Caco-2 (cell line): ENCODE data around the gene PARD3B. TPM values are rescaled to one million over a fixed set of nuclear protein-coding genes. Genes with fewer than 3 reads are reported as not detected.

Experiments
- BruUV-seq: library from RNA; stranded (reverse); fragments of 400-500 nt; replicated peaks from 2 replicates; lab custom pipeline; 2021; lab: Mats Ljungman, UMichigan
- CTCF ChIA-PET: fragments of 300-600 bp; sonication (Branson Sonifier 250); formaldehyde crosslinking; loops from one replicate; lab custom pipeline; 2022; ENCODE audit warnings: antibody characterized with exemption; lab: Charles Lee
- POLR2A ChIA-PET: fragments of 300-600 bp; sonication (Branson Sonifier 250); formaldehyde crosslinking; loops from one replicate; lab custom pipeline; 2022; ENCODE audit warnings: antibody characterized with exemption; lab: Charles Lee
- DNase-seq, 2 experiments: peaks; one replicate each; pipeline versions ENCODE4 v3.0.0 to v3.0.0-alpha.2; 2020 to 2022
- H3K27me3 ChIP-seq: replicated peaks from 2 replicates; pipeline ENCODE4 v1.6.0; 2011; ENCODE audit warnings: low read length; ENCODE audit not compliant: control insufficient read depth, insufficient read depth
- H3K36me3 ChIP-seq: 2 replicates; pipeline ENCODE4 v1.5.1; 2011; ENCODE audit warnings: low read length; ENCODE audit not compliant: control insufficient read depth, insufficient read depth
- H3K4me1 ChIP-seq: fragments of 250-450 bp; sonication (Bioruptor Pico); 2 replicates; pipeline ENCODE4 v1.5.1; 2020; ENCODE audit warnings: mild to moderate bottlenecking
- H3K4me3 ChIP-seq: 2 replicates; pipeline ENCODE4 v1.5.1; 2011; ENCODE audit warnings: low read depth, mild to moderate bottlenecking, control low read depth, low read length
- H3K9me3 ChIP-seq: fragments of 250-450 bp; sonication (Bioruptor Pico); 2 replicates; pipeline ENCODE4 v1.5.1; 2020; ENCODE audit warnings: mild to moderate bottlenecking, moderate library complexity
- H3K27ac Mint-ChIP-seq: one replicate; pipeline ENCODE4 v1.8.0; 2022; ENCODE audit warnings: mixed read lengths; ENCODE audit not compliant: unreplicated experiment
- H3K27me3 Mint-ChIP-seq: one replicate; pipeline ENCODE4 v1.8.0; 2022; ENCODE audit warnings: mixed read lengths; ENCODE audit not compliant: insufficient read depth, unreplicated experiment
- H3K36me3 Mint-ChIP-seq: one replicate; pipeline ENCODE4 v1.8.0; 2022; ENCODE audit warnings: mild to moderate bottlenecking, mixed read lengths; ENCODE audit not compliant: insufficient read depth, unreplicated experiment
- H3K4me1 Mint-ChIP-seq: one replicate; pipeline ENCODE4 v1.8.0; 2022; ENCODE audit warnings: low read depth, mixed read lengths; ENCODE audit not compliant: unreplicated experiment
- H3K4me3 Mint-ChIP-seq: one replicate; pipeline ENCODE4 v1.8.0; 2022; ENCODE audit warnings: mild to moderate bottlenecking, moderate library complexity, mixed read lengths; ENCODE audit not compliant: unreplicated experiment
- H3K9me3 Mint-ChIP-seq: one replicate; pipeline ENCODE4 v1.8.0; 2022; ENCODE audit warnings: mixed read lengths; ENCODE audit not compliant: unreplicated experiment
- intact Hi-C: fragments of 100-400 bp; cut with micrococcal nuclease; formaldehyde crosslinking; loops from one replicate; pipeline ENCODE4 v1.10.0; 2022; ENCODE audit not compliant: unreplicated experiment
- total RNA-seq: library from RNA; stranded (reverse); gene quantifications from 2 replicates; pipeline ENCODE4 v1.2.3, GENCODE V29; 2022
- TF ChIP-seq, protein P1 (sequence below), 2 experiments: fragments of 200-600 bp in 1 of 2; IDR thresholded peaks; 1 replicate in 1 of 2; 2 replicates in 1 of 2; pipeline versions ENCODE4 v1.5.1 to v1.8.0; 2011 to 2022; ENCODE audit warnings: antibody characterized with exemption in 1 of 2, control low read depth in 1 of 2, inconsistent platforms in 1 of 2, low read depth in 1 of 2, low read length in 1 of 2, mild to moderate bottlenecking in 1 of 2, moderate library complexity in 1 of 2; ENCODE audit not compliant: insufficient read depth in 1 of 2, severe bottlenecking in 1 of 2, unreplicated experiment in 1 of 2

PARD3B gene
- total RNA-seq, 1 experiment from 2014 or later: 68.9 TPM

DNA sequence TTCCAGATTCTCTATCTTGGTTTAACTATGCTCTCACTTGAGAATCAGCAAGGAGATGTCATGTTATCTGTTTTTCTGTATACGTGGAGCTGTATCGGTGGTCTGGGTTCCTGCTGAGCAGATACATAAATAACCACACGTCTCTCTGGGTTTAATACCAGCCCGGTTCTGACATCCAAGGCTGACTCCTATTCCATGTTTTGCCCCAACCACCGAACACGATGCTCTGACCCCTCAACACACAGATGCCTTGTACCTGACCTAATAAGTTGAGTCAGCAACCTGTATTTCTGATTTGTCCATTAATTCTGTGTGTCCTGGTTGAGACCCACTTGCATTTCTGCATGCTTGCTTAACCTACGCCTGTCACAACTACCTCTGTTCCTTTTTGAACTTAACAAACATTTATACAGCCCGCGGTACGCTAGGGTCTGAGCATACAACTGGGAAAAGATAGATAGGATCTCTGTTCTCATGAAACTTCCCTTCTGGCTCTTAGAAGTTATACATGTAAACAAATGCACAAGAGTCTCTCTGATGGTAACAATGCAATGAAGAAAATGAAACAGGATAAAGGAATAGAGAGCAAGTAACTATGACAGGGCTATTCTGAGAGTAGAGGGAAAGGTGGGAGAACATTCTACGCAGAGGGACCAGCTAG lies 480.4 kb downstream of the PARD3B start:
- DNase-seq: no peak
- POLR2A ChIA-PET: no interaction called here
- no peaks in the 10 kb centered on the region for H3K27me3 Mint-ChIP-seq
- CTCF ChIA-PET: no interaction called here
- TF ChIP-seq, protein P1, sequence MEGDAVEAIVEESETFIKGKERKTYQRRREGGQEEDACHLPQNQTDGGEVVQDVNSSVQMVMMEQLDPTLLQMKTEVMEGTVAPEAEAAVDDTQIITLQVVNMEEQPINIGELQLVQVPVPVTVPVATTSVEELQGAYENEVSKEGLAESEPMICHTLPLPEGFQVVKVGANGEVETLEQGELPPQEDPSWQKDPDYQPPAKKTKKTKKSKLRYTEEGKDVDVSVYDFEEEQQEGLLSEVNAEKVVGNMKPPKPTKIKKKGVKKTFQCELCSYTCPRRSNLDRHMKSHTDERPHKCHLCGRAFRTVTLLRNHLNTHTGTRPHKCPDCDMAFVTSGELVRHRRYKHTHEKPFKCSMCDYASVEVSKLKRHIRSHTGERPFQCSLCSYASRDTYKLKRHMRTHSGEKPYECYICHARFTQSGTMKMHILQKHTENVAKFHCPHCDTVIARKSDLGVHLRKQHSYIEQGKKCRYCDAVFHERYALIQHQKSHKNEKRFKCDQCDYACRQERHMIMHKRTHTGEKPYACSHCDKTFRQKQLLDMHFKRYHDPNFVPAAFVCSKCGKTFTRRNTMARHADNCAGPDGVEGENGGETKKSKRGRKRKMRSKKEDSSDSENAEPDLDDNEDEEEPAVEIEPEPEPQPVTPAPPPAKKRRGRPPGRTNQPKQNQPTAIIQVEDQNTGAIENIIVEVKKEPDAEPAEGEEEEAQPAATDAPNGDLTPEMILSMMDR (IDR thresholded peaks at IDR 0.05; ENCODE audit: insufficient read depth in 1 of 2, low read depth in 1 of 2, low read length in 1 of 2, severe bottlenecking in 1 of 2, unreplicated experiment in 1 of 2): no peak
- Histone ChIP-seq H3K9me3 (no peaks in the 10 kb centered on the region), H3K4me3 (no peak overlapping the region), H3K27me3 (no peaks in the 10 kb centered on the region), H3K4me1 (peaks cover 9% of the 10 kb centered on the region), H3K36me3 (no peaks in the 10 kb centered on the region)
- intact Hi-C loops: no loop called here
- BruUV-seq: no TSS peak
- no peak overlapping the region for H3K4me3 Mint-ChIP-seq
- H3K27ac Mint-ChIP-seq: no peak overlapping the region
- H3K4me1 Mint-ChIP-seq: peaks cover 18% of the 10 kb centered on the region
- no peaks in the 10 kb centered on the region for H3K9me3 Mint-ChIP-seq
- no peaks in the 10 kb centered on the region for H3K36me3 Mint-ChIP-seq

DNA sequence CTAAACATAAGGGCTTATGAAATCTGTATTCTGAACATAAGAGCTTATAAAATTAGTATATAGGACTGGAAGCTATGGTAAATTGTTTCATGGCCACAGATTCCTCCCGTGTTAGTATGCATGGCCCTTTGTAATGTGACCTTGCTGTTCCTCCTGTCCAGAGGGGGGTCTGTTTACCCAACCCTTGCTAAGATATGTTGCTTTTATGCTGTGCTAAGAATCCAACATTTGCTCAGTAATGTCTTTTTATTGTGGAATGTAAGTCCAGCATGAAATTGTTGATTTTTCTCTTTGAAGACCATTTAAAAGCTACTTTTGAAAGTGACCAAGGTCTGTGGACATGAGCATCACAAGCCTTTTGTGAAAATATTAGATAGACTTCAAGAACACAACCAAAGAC lies 485.4 kb downstream of the PARD3B start:
- peak in 1 of 2 experiments; percentile 19 for DNase-seq
- peaks cover 18% of the 10 kb centered on the region for H3K4me1 Mint-ChIP-seq
- TF ChIP-seq, protein P1 (IDR thresholded peaks at IDR 0.05; ENCODE audit: insufficient read depth in 1 of 2, low read depth in 1 of 2, low read length in 1 of 2, severe bottlenecking in 1 of 2, unreplicated experiment in 1 of 2): no peak
- H3K4me3 Mint-ChIP-seq: no peak overlapping the region
- no peaks in the 10 kb centered on the region for H3K9me3 ChIP-seq
- no peaks in the 10 kb centered on the region for H3K36me3 ChIP-seq
- ChIA-PET CTCF (no interaction called here), POLR2A (no interaction called here)
- no peak overlapping the region for H3K4me3 ChIP-seq
- peaks cover 6% of the 10 kb centered on the region for H3K36me3 Mint-ChIP-seq
- no peaks in the 10 kb centered on the region for H3K27me3 ChIP-seq
- no peaks in the 10 kb centered on the region for H3K27me3 Mint-ChIP-seq
- H3K4me1 ChIP-seq: peaks cover 16% of the 10 kb centered on the region
- no TSS peak for BruUV-seq
- no peaks in the 10 kb centered on the region for H3K9me3 Mint-ChIP-seq
- H3K27ac Mint-ChIP-seq: no peak overlapping the region
- intact Hi-C loops: no loop called here

DNA sequence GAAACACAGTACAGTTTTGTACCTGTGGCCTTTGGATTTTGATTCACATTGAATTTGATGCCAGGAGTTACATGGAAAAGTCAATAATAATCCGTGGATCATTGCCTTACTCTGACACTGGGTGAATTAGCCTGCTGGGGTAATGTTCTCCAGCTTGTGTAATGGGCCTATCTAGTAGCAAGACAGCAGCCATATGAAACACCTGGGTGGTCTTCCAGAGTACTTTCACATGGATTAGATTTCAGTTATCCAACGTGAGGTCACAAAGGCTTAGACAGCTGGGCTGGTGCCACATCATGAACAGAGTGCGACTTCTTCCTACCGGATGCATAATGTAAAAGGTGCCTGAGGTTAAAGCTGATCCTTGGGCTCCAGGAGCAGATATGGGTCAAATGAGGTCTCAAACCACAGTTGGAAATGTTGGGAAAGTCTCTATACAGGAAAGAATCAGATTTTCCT lies 486.8 kb downstream of the PARD3B start:
- no peak overlapping the region for H3K4me3 ChIP-seq
- Mint-ChIP-seq H3K4me3 (no peak overlapping the region), H3K36me3 (peaks cover 6% of the 10 kb centered on the region), H3K9me3 (no peaks in the 10 kb centered on the region), H3K27ac (no peak overlapping the region), H3K4me1 (peaks cover 18% of the 10 kb centered on the region), H3K27me3 (no peaks in the 10 kb centered on the region)
- BruUV-seq: no TSS peak
- TF ChIP-seq, protein P1 (IDR thresholded peaks at IDR 0.05; ENCODE audit: insufficient read depth in 1 of 2, low read depth in 1 of 2, low read length in 1 of 2, severe bottlenecking in 1 of 2, unreplicated experiment in 1 of 2): no peak
- no peak for DNase-seq
- POLR2A ChIA-PET: no interaction called here
- H3K4me1 ChIP-seq: peaks cover 16% of the 10 kb centered on the region
- no peaks in the 10 kb centered on the region for H3K36me3 ChIP-seq
- no peaks in the 10 kb centered on the region for H3K27me3 ChIP-seq
- intact Hi-C loops: no loop called here
- CTCF ChIA-PET: no interaction called here
- no peaks in the 10 kb centered on the region for H3K9me3 ChIP-seq
